Measurements from ENCODE around the gene CRYBA1. TPM values are rescaled to one million over a fixed set of nuclear protein-coding genes. Genes with fewer than 3 reads are reported as not detected.

The CRYBA1 gene
- total and polyA plus RNA-seq, 2 donors (not counting 3 experiments of a cell fraction or from before 2014, with no cell fraction given) = not detected

GRCh38 chr17:29242051-29242450, 4.6 kb upstream of the CRYBA1 start:
- ChIA-PET CTCF (interaction anchor here (1.3 to 5.0 kb wide), 4 partner anchors 9 to 94 kb away, joined by 4 to 42 read pairs (median 22); no protein-coding TSS in a partner anchor), POLR2A (no interaction called here)
- no peak overlapping the region for H3K4me3 ChIP-seq (replicated peaks in 1 of 3; ENCODE audit: insufficient read depth in 1 of 3, low read depth in 1 of 3, low read length in 3 of 3)
- TF ChIP-seq MYC (IDR thresholded peaks at IDR 0.05; ENCODE audit: low read depth, low read length) (no peak), EZH2 (IDR thresholded peaks at IDR 0.05; ENCODE audit: borderline replicate concordance, low read depth, low read length, severe bottlenecking) (no peak), JUN (IDR thresholded peaks at IDR 0.05; ENCODE audit: borderline replicate concordance, insufficient read depth, insufficient read length, low read depth) (no peak), GATA2 (IDR thresholded peaks at IDR 0.05; ENCODE audit: insufficient read depth, insufficient read length, low read depth, low read length) (no peak), POLR2AphosphoS5 (IDR thresholded peaks at IDR 0.05; ENCODE audit: insufficient read depth, low read depth, low read length) (no peak), FOS (IDR thresholded peaks at IDR 0.05; ENCODE audit: borderline replicate concordance, insufficient read depth, low read length) (no peak), POLR2A (IDR thresholded peaks at IDR 0.05; ENCODE audit: low read depth, low read length) (no peak)
- TF ChIP-seq, protein P1, sequence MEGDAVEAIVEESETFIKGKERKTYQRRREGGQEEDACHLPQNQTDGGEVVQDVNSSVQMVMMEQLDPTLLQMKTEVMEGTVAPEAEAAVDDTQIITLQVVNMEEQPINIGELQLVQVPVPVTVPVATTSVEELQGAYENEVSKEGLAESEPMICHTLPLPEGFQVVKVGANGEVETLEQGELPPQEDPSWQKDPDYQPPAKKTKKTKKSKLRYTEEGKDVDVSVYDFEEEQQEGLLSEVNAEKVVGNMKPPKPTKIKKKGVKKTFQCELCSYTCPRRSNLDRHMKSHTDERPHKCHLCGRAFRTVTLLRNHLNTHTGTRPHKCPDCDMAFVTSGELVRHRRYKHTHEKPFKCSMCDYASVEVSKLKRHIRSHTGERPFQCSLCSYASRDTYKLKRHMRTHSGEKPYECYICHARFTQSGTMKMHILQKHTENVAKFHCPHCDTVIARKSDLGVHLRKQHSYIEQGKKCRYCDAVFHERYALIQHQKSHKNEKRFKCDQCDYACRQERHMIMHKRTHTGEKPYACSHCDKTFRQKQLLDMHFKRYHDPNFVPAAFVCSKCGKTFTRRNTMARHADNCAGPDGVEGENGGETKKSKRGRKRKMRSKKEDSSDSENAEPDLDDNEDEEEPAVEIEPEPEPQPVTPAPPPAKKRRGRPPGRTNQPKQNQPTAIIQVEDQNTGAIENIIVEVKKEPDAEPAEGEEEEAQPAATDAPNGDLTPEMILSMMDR (IDR thresholded peaks at IDR 0.05; ENCODE audit: extremely low read depth in 1 of 2, insufficient read depth in 1 of 2, low read depth in 1 of 2, low read length in 2 of 2) = no peak
- TF ChIP-seq, protein P2, sequence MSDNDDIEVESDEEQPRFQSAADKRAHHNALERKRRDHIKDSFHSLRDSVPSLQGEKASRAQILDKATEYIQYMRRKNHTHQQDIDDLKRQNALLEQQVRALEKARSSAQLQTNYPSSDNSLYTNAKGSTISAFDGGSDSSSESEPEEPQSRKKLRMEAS (IDR thresholded peaks at IDR 0.05; ENCODE audit: insufficient read depth, insufficient read length) = no peak
- peaks cover 12% of the 10 kb centered on the region for H3K4me1 ChIP-seq (ENCODE audit: control insufficient read depth, extremely low read depth, insufficient read depth, low read length)
- dilution Hi-C loops (cut with MboI; ENCODE audit: extremely low pct_ligation_motif_present, low sequenced_read_pairs) (no loop called here), intact Hi-C loops (cut with micrococcal nuclease) (no loop called here)
- H3K27ac ChIP-seq (ENCODE audit: insufficient read depth, low read depth, low read length) = no peak overlapping the region
- FAIRE-seq = no peak
- BruUV-seq (replicated peaks) = no TSS peak
- no peak overlapping the region for H3K9ac ChIP-seq (replicated peaks; ENCODE audit: extremely low read depth, insufficient read depth, low read length)
- H4K20me1 ChIP-seq (replicated peaks; ENCODE audit: control insufficient read depth, extremely low read depth, insufficient read depth, low read length) = no peaks in the 10 kb centered on the region
- H2AFZ ChIP-seq (ENCODE audit: low read depth, low read length) = no peak overlapping the region
- no peak overlapping the region for H3K4me2 ChIP-seq (ENCODE audit: insufficient read depth, low read length)
- H3K27me3 ChIP-seq (ENCODE audit: control insufficient read depth in 2 of 2, insufficient read depth in 2 of 2, low read length in 2 of 2) = no peaks in the 10 kb centered on the region
- no peaks in the 10 kb centered on the region for H3K9me1 ChIP-seq (replicated peaks; ENCODE audit: control insufficient read depth, extremely low read depth, insufficient read depth, low read length)
- no peaks in the 10 kb centered on the region for H3K79me2 ChIP-seq (ENCODE audit: control insufficient read depth, insufficient read depth, low read length)
- H3K9me3 ChIP-seq (replicated peaks; ENCODE audit: control insufficient read depth, insufficient read depth, low read length) = no peaks in the 10 kb centered on the region
- no peak for DNase-seq (ENCODE audit: low read depth, low spot score)
- no peaks in the 10 kb centered on the region for H3K36me3 ChIP-seq (ENCODE audit: control insufficient read depth in 2 of 2, extremely low read depth in 1 of 2, insufficient read depth in 2 of 2, low read length in 2 of 2)
